Activated T-cell treated with anti-CD3 and anti-CD28 coated beads for 24 hours (primary cell): ENCODE results near the gene ALS2CL.
"Not testable (repeated sequence)": the region's sequence is repeated elsewhere in the genome, so short reads cannot be mapped to it uniquely, and the experiment has no call there.

Experiments used
- DNase-seq: peaks from one replicate; pipeline ENCODE4 v3.0.0-alpha.2; 2020; ENCODE audit warnings: low read depth

ALS2CL gene

DNA sequence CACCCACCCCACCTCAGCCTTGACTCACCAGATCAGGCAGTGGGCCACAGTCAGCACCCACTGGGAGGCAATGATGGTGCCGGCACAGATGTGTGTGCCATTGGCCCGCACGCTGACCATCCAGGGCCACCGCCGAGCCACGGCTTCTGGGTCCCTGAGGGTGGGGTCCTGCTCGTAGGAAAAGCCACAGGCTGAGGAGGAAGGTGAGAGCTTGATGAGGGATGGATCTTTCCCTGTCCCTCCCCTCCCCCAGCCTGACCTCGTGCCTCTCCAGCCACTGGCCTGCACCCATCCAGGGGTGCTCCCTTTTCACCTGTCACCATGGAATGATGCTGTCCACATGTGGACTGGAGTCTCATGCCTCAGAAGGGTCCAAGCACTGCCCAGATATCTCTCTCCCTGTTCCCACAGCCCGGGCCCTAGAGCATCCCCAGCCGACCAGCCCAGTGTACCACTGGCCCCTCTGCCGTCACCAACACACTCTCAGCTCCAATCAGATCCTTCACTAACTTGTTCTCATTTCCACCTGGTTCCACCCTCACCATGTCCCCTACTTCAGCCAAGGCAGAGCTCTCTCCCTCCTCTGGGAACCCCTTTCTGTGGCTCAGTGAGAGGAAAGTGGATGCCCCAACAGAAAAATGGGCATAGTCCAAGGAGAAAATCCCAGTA lies 22.2 kb upstream of the ALS2CL start:
- no peak for DNase-seq

DNA sequence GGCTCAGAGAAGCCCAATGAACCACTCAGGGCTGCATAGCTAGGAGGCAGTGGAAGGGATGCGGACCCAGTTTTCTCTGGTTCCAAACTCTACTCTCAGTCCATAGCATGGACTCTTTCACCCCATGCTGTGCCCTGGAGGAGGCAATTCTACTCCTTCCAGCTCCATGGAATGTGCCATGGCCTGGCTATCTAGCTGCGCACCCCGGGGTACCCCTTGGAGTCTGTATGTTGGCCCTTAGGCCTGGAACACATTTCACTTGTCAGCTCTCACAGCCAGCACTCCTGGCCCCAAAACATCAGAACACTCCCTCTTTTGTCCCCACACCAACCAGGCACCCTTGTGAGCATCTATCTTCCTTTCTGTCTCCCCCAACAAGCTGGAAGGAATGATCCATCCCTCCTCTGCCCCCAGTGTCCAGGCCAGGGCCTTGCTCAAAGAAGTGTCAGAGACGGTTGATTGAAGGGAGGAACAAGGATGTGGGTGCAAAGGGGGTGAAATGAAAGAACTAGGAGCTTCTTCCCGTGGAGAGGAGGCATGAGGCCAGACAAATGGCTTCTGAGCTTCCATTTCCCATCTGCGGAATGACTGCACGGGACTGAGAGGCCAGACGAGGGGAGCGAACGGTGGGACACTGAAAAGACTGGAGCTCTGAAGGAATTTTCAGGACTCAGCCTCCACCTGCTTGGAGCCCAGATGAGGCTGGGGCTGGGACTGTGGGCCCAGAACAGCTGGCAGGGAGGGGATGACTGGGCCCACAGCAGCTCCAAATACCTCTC lies 21.4 kb upstream of the ALS2CL start:
- DNase-seq: no peak

DNA sequence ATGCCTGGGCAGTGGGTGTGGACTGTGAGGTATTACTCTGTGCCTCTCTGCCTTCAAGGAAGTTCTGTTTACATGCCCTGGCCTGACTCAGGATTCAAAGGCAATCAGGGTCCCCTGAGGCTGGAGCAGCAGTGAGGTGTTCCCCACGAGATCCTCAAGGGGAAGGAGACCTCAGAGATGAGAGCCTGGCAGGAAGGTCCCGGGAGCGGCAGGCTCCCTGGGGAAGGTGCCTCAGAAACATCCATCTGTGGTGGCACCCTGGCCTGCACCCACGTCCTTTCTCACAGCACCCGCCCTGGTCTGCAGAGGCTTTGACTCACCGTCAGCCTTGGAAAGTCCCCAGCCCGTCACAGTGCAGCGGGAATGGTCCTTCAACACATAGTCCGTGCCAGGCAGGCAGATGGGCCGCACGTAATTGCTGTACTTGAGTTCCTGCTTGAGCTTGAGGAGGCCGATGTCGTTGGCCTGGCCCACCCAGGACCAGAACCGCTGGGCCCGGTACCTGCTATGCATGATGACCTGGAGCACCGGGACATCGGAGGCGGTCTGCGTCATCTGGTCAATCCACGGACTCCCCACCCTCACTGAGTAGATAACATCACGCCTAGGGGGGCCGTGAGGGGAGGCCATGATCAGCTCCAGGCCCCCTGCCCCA lies 20.5 kb upstream of the ALS2CL start:
- DNase-seq: no peak

DNA sequence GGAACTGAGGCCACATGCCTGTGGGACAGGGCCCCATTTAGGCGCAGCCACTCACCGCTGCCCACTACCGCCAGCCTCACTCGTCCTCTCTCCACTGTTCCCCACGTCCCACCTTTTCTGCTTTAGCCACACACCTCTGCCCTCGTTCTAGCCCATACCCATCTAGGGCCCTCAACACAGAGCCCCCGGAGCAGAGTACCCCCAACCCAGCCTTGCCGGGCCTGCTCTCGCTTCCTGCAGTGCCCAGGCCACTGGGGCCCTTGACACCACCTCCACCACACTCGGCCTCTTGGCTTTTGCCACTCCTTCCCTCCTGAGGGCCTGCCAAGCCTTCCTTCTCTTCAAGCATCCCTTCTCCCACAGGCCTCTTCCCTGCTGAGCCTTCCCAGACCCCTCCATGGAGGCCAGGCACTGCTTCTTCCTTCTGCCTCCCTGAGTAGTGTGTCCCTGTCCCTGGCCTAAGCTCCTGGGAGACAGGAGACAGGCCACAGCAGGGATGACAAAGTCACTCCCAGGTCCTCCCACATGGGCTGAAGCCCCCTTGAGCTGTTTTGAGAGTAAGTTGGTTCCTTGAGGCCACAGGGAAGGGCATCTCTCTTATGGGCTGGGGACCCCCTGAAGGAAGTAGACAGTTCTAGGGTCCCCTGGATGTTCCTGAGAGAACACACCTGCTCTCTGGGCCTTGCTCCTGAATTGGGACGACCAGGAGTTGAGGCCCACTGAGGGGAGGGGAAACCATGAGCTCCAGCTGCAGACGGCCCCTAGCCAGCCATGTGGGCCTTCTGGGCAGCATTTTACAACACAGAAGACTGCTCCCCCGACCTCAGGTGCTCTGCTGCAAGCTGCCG lies 19.8 kb upstream of the ALS2CL start:
- DNase-seq: no peak

DNA sequence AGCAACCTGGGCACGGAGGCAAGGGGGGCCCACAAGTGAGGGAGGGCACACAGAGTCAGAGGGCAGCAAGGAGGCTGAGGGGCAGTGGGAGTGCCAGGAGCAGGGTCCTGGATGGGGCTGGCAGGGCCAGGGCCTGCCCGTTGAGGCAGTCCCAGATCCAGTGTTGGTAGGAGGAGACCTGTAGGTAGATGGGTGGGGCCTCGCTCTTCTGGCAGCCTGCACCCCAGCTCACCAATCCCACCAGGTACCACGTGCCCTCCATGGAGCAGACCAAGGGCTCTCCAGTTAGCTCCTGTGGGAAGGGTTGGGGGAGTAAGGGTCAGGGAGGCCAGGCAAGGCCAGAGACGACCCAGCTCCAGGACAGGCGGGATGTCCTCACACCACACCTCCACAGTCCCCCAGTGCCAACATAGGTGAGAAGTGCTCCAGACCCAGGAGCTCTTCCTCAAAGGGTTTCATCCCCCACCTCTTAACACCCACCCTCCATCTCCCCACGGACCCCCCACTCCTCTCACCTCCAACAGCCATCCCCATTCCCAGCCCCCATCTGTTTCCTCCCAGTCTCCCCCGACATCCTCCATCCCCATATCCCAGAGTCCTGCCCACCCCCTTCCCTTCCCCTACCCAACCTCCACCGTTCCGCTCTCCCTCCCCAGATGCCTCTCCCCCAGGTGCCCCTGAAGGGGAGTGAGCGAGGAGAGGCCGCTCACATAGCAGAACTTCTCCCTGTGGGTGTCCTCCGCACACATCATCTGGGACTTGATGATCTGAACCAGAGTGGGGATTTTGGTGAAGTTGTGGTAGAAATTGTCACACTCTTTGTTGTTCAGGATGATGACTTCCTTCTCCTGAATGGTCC lies 18.9 kb upstream of the ALS2CL start:
- no peak for DNase-seq

DNA sequence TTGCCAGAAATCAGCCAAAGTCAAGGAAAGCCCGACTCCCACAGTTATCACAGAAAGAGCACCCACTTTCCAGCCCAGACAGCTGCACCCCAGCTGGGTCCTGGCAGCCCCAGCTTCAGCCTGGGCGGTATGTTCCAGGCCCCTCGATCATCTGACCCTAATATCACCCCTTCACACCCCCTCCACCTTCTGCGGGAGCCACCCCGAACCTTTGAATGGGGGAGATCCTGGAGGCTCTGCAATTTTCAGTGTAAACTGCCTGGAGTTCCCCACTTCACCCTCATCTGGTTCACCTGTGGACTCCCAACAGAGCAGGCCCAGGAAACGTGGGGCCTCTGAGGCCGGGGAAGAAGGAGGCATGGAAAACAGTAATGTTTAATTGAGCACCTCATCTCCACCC lies 18.3 kb upstream of the ALS2CL start:
- DNase-seq: no peak

DNA sequence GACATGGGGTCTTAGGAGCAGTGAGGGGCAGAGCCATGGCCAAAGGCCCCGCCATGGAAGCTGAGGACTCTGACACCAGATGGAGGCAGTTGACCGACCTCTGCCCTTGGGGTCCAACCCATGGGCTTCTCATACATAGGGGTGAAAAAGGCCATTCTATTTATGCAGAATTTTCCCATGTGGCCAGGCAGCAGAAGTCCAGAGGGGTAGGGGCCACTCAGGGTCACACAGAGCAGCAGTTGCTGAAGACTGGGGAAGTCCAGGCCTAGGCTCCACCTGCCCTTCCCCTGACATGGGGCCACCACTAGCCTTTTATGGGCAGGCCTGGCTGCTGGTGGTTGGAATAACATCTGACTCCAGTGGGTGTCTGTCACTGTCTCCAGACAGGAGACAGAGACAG lies 17.8 kb upstream of the ALS2CL start:
- no peak for DNase-seq

DNA sequence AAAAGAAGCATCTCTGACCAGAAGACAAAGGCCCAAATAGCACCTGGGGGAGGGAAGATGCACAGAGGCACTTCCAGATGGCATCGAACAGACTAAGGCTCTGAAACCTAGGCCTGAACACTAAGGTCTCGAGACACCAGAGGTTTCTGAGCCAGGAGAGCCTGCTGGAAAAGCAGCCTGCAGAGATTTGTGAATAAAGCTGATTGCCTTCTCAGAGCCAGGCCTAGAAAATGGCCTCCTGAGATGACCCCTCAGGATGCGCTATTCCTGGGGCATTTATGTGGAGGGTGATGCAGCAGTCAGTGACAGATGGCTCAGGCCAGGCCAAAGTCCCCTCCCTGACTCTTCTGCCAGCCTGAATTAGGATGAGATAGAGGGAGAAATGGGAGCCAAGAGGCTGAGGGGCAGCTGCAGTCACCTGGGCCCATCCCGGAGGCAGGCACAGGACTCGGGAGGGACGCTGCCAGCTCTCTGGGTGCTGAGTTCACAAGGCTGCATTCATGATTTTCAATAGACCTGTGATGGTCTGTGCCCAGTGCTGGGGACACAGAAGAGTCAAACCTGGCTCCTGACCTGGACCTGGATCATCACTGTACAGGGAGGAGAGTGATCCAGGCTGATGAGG lies 17.3 kb upstream of the ALS2CL start:
- no peak for DNase-seq

DNA sequence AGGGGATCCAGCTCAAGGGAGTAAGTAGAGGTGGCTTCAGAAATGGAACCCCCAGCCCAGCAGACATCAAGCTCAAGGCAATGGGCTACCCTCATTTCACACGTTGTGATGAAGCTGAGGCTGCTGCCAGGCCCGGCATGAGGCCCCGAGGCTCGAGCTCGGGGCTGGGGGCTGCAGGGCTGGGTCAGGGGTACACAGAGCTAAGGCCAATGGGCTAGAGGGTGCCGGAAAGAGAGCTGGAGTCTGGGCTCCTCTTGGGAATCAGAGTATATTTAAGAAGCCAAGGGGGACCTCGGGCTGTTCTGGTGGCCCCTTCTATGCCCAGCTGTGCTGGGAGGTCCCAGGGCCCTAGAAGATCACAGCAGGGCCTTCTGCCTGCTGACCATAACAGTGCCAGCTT lies 16.8 kb upstream of the ALS2CL start:
- no peak for DNase-seq

DNA sequence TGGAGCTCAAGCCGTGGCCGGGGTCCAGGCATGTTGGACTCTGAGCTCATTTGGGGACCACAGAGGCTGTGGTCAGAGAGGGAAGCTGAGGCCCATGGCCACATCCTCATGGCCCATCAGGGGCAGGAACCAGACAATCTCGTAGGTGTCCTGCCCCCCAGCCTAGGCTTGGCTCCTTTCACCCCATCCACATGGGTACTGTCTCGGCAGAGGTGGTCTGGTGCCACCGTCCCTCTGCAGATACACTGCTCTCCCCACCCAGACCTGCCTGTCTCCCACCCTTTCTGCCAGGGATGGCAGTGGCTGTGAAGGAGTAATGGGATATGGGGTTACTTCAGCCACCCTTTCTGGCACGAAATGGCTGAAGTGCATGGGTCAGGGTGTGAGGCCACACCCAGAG lies 16.2 kb upstream of the ALS2CL start:
- DNase-seq: no peak

DNA sequence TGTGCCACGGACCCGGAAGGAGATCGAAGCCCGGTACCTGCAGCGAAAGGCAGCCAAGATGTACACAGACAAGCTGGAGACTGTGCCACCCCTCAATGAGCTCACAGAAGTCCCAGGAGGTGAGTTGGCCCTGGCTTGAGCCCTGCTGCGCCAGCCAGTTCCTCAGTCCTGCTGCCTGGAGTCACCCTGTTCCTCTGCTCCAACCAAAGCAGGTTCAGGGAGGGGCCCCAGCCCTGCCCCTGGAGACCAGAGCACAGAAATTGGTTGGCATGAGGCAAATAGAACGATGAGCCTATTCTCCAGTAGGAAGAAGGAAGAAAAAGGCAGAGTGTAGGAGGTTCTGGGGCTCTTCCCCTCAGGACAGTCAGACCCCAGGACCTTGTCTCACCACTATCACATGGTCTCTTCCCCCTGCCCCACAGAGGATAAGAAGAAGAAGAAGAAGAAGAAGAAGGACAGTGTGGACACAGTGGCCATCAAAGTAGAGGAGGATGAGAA lies 15.7 kb upstream of the ALS2CL start:
- no peak for DNase-seq

DNA sequence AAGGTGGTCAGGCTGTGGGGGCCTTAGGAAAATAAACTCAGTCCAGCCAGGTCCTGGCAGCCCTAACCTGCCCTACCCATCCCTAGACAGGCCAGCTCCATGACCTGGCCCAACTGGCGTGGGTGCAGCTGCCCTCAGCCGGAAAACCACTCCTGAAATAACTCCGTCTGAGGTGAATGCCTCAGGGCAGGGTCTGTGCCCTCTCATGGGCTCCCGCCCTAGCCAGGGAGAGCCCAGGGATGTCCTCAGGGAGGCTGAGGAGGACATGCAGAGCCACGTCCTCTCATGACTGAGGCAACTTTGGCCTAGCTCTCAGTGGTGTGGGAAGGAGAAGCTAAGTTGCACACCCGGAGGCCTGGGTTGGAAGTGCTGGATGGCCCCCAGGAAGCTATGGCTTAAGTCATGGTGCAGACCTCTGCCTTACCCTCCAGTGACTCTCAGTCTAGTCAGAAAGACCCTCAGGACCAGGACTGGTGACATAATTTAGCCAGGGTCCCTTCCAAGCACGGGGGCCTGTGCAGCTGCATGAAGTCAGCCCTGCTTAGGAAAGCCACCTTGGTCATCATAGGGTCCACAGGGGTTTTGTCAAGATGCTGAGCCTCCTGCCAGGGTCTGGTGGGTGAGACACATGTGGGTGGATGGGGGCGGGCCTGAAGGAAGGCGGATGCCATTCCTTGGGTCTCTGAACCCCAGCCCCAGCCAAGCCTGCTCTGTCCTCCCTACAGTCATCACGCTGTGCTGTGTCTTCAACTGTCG lies 15.1 kb upstream of the ALS2CL start:
- DNase-seq: no peak

DNA sequence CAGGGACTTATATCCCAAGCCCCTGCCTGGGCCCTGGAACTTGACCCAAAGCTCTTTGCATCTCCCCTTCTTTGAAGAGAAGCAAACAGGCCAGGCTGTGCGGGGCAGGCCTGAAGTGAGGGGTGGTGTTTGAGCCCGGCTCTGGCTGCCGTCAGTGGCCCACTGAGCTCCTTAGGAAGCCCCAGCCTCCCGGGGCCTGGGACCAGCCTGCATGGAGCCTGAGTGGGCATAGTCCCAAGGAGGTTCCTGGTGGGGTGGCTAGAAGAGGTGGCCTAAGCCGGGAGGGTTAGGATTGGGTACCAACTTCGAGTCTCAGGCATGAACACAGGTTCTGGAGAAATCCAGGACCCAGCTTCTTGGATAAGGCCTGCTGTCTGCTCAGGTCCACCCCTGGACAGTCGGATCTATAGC lies 14.1 kb upstream of the ALS2CL start:
- DNase-seq: no peak

DNA sequence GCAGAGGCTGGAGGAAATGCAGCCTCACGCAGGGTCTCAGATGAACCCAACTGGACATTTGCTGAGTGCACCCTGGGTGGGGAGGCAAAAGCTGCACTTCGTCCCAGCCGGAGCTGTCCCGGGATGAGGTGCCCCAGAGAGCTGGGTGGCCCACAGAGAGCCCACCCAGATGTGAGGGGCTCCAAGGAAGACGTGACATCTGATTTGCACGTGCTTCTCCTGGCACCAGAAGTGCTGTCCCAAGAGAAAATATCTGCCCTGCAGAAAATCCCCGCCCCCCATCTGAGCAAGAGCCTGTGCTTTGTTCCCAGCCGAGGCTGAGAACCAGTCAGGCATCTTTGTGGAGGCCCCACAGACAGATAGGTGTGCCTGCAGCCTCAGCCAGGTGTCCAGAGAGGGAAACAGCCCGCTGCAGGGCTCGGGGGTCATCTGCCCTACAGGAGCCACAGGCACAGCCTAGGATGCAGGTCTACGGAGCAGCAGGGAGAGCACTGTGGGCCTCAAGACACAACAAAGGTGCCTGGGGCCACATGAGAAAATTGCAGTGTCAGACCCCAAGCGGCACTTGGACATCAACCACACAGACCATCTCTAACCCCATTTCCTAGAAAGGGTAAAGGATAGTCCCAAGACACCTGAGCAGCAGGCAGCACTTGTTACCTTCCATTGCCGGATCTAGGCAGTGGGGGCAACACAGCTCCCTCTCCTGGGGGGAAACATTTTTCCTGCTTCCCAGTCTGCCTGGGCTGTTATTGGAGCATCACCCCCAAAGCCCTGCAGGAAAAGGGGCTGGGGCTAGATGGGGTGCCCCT lies 13.5 kb upstream of the ALS2CL start:
- no peak for DNase-seq

DNA sequence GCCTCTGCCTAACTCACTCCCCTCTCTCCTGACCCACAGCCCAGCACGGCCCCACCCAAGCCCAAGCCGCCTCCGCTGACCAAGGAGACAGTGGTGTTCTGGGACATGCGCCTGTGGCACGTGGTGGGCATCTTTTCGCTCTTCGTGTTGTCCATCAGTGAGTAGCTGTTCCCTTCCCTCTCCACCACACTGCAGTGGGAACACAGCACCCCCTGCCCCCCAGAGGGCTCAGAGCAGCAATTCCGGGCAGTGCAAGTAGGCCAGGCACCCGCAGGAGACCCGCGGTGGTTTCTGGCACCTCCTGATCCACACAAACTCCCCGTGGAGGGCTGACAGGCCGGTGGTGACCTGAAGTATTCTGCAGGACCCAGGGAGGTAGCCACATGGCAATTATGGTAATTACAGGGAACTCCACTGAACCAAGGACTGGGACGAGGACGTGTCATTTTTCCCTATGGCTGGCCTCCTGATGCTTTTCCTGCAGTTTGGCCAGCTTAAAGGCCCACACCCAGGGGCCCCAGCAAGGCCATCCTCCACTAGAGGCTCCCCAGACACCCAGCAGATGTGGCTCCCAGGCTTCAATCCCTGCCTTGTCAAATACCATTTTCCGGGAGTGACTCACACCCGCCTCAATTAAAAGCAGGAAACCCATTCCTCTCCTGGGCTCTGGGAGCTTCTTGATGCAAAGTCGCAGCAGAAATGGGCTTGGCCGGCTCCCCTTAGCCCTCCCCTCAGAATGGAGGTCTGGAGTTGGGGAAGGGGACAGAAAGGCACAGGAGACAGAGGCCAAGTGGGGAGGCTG lies 12.5 kb upstream of the ALS2CL start:
- no peak for DNase-seq

DNA sequence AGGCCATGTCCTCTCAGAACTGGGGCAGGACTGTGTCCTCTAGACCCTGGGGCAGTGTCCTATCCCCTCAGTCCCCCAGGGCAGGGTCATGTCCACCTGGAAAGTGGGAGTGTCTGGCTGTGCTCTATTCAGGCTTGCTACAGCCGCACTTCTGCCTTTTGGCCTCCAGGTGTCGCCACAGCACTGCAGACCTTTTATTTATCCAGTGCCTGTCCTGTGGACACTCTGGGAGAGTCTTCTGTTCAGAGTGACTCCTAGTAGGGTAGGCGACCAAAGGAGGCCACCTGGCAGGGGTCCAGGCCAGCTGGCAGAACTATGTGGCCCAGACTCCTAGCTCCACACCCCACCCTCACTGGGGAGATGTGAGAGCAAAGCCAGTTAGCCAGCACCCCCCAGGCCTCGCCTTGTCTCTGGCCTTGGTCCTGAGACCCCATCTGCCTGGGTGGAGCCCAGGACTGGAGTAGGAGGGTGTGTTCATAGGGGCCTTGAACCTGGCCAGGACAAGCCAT lies 11.6 kb upstream of the ALS2CL start:
- DNase-seq: peak; percentile 58

DNA sequence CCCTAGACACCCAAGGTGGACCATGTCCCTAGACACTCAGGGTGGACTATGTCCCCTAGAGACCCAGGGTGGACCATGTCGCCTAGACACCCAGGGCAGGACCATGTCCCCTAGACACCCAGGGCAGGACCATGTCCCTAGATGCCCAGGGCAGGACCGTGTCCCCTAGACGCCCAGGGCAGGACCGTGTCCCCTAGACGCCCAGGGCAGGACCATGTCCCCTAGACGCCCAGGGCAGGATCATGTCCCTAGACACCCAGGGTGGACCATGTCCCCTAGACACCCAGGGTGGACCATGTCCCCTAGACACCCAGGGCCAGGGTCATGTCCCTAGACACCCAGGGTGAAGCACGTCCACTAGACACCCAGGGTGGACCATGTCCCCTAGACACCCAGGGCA lies 10.9 kb upstream of the ALS2CL start:
- not testable (repeated sequence) for DNase-seq

DNA sequence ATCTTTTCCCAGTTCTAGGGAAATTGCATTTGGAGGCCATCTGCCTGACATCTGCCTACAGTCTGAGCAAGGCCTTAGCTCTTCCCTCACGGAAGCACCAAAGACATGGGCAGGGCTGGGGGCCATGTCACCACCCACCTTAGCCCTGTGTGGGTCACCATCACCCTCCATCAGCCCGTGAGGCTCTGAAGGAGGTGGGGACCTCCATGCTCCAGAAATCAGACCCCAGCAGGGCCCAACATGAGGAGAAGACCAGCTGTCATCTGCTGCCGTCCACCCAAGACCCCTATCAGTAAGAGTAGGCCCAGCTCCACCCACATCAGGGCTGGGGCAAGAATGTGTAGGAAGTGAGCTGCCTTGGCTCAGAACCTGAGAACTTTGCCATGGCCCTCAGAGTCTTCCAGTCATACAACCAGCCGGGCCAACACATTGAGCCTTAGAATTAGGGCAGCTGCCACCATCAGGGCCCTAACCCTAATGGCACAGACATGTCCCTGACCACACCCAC lies 9.6 kb upstream of the ALS2CL start:
- no peak for DNase-seq
